ENCODE measurements around the gene MIEN1.

- TF ChIP-seq CTCF (IDR thresholded peaks at IDR 0.05) (no peak), POLR2AphosphoS5 (IDR thresholded peaks at IDR 0.05) (no peak), EP300 (IDR thresholded peaks at IDR 0.05) (no peak)
Measured at GRCh38 chr17:39700148-39700987, 30.0 kb downstream of the MIEN1 start.

All from upper lobe of left lung (tissue), 4 donors.